HEK293 (cell line): ENCODE results near the gene R3HDML.
A peak's percentile ranks its signal among the peaks of the same experiment; 100 is the strongest.

Experiments used
- CTCF ChIA-PET: fragments of 350-600 bp; formaldehyde crosslinking; extraction: SDS; loops from one replicate; lab custom pipeline; 2021; ENCODE audit warnings: antibody characterized with exemption; lab: Yijun Ruan, JAX
- POLR2A ChIA-PET: fragments of 300-600 bp; formaldehyde crosslinking; extraction: SDS; loops from one replicate; lab custom pipeline; 2020; ENCODE audit warnings: antibody characterized with exemption, inconsistent platforms; lab: Yijun Ruan, JAX
- H3K27ac ChIP-seq: fragments of 200-500 bp; sonication (Bioruptor generic); 2 replicates; pipeline ENCODE4 v1.5.1; 2014; ENCODE audit warnings: low read depth, low read length, control low read depth, inconsistent platforms; ENCODE audit errors: extremely low read depth
- H3K36me3 ChIP-seq, 2 experiments: fragments of 200-500 bp in 1 of 2; sonication (Bioruptor generic) in 1 of 2; 1 replicate in 1 of 2; 2 replicates in 1 of 2; pipeline ENCODE4 v1.5.1; 2014 to 2017; ENCODE audit warnings: inconsistent platforms in 2 of 2, low read length in 2 of 2; ENCODE audit not compliant: control insufficient read depth in 2 of 2, insufficient read depth in 1 of 2
- H3K4me1 ChIP-seq: fragments of 200-500 bp; sonication (Bioruptor generic); 2 replicates; pipeline ENCODE4 v1.5.1; 2014; ENCODE audit warnings: mild to moderate bottlenecking, low read length, inconsistent platforms; ENCODE audit not compliant: control insufficient read depth, insufficient read depth
- H3K4me3 ChIP-seq: 2 replicates; pipeline ENCODE4 v1.5.1; 2011; ENCODE audit warnings: low read depth, mild to moderate bottlenecking, control low read depth, low read length, moderate library complexity
- H3K9me3 ChIP-seq: fragments of 200-500 bp; sonication (Bioruptor generic); 2 replicates; pipeline ENCODE4 v1.5.1; 2014; ENCODE audit warnings: low read depth, low read length, inconsistent platforms; ENCODE audit not compliant: control insufficient read depth, insufficient read depth
- ELK4 ChIP-seq: IDR thresholded peaks from 2 replicates; pipeline ENCODE4 v1.6.1; 2011; ENCODE audit warnings: mild to moderate bottlenecking, low read depth, low read length, borderline replicate concordance
- GLI2 ChIP-seq: fragments of 450-650 bp; formaldehyde crosslinking; IDR thresholded peaks from 2 replicates; pipeline ENCODE4; 2017; ENCODE audit warnings: missing biosample characterization, missing genetic modification characterization, low read depth, borderline replicate concordance
- HOXD13 ChIP-seq: sonication (generic); formaldehyde crosslinking; IDR thresholded peaks from 2 replicates; pipeline ENCODE4 v1.8.0; 2022; ENCODE audit warnings: missing genetic modification reagents, borderline replicate concordance
- OSR2 ChIP-seq: fragments of 450-650 bp; formaldehyde crosslinking; IDR thresholded peaks from 2 replicates; pipeline ENCODE4 v1.5.1; 2016; ENCODE audit warnings: missing biosample characterization, missing genetic modification characterization
- SCRT2 ChIP-seq: fragments of 450-650 bp; formaldehyde crosslinking; IDR thresholded peaks from 2 replicates; pipeline ENCODE4 v1.5.1; 2016; ENCODE audit warnings: missing biosample characterization, missing genetic modification characterization
- ZBTB1 ChIP-seq: fragments of 450-650 bp; formaldehyde crosslinking; IDR thresholded peaks from 2 replicates; pipeline ENCODE4 v1.5.1; 2016; ENCODE audit warnings: missing biosample characterization, missing genetic modification characterization
- ZBTB6 ChIP-seq: fragments of 450-650 bp; formaldehyde crosslinking; IDR thresholded peaks from 2 replicates; pipeline ENCODE4 v1.5.1; 2017; ENCODE audit warnings: missing biosample characterization, missing genetic modification characterization
- ZNF155 ChIP-seq: fragments of 450-650 bp; formaldehyde crosslinking; IDR thresholded peaks from 2 replicates; pipeline ENCODE4 v1.5.1; 2016; ENCODE audit warnings: missing biosample characterization, missing genetic modification characterization
- ZNF18 ChIP-seq: fragments of 450-650 bp; formaldehyde crosslinking; IDR thresholded peaks from 2 replicates; pipeline ENCODE4 v1.5.1; 2016; ENCODE audit warnings: missing biosample characterization, missing genetic modification characterization
- ZNF24 ChIP-seq: fragments of 450-650 bp; formaldehyde crosslinking; IDR thresholded peaks from 2 replicates; pipeline ENCODE4 v1.5.1; 2016; ENCODE audit warnings: missing biosample characterization, missing genetic modification characterization
- ZNF354C ChIP-seq: fragments of 450-650 bp; formaldehyde crosslinking; IDR thresholded peaks from 2 replicates; pipeline ENCODE4 v1.5.1; 2016; ENCODE audit warnings: missing biosample characterization, missing genetic modification characterization, low read depth, borderline replicate concordance
- ZNF654 ChIP-seq: fragments of 450-650 bp; formaldehyde crosslinking; IDR thresholded peaks from 2 replicates; pipeline ENCODE4 v1.5.1; 2016; ENCODE audit warnings: low read depth, missing biosample characterization, missing genetic modification characterization
- ZNF704 ChIP-seq: fragments of 450-650 bp; formaldehyde crosslinking; IDR thresholded peaks from 2 replicates; pipeline ENCODE4 v1.5.1; 2016; ENCODE audit warnings: missing biosample characterization, missing genetic modification characterization
- ZNF830 ChIP-seq: fragments of 450-650 bp; IDR thresholded peaks from 2 replicates; pipeline ENCODE4 v1.5.0; 2018; ENCODE audit warnings: missing biosample characterization, missing genetic modification characterization, low read depth, mild to moderate bottlenecking, moderate library complexity
- TF ChIP-seq, protein P1 (sequence below): fragments of 450-650 bp; formaldehyde crosslinking; IDR thresholded peaks from 2 replicates; pipeline ENCODE4 v1.5.1; 2016; ENCODE audit warnings: missing biosample characterization, missing genetic modification characterization, low read depth
- TF ChIP-seq, protein P2 (sequence below): fragments of 450-650 bp; formaldehyde crosslinking; IDR thresholded peaks from 2 replicates; pipeline ENCODE4 v1.5.1; 2016; ENCODE audit warnings: missing biosample characterization, missing genetic modification characterization

R3HDML gene

GRCh38 chr20:44302026-44302669 is 34.7 kb upstream of the R3HDML start:
- ChIA-PET POLR2A (no interaction called here), CTCF (interaction anchor here (0.6 kb wide), 1 partner anchor 43 kb away, joined by 3 read pairs; no protein-coding TSS in a partner anchor)
- no peak for TF ChIP-seq ZNF354C (tag by site-specific recombination)
- no peak for TF ChIP-seq ZBTB6
- TF ChIP-seq ZNF654 (tag by site-specific recombination), result no peak
- peak; percentile 77 for TF ChIP-seq OSR2 (tag by site-specific recombination)
- TF ChIP-seq ZNF155 (tag by site-specific recombination), result no peak
- TF ChIP-seq ZNF18 (tag by site-specific recombination), result no peak
- peak; percentile 73 for TF ChIP-seq SCRT2 (tag by site-specific recombination)
- TF ChIP-seq, protein P1, sequence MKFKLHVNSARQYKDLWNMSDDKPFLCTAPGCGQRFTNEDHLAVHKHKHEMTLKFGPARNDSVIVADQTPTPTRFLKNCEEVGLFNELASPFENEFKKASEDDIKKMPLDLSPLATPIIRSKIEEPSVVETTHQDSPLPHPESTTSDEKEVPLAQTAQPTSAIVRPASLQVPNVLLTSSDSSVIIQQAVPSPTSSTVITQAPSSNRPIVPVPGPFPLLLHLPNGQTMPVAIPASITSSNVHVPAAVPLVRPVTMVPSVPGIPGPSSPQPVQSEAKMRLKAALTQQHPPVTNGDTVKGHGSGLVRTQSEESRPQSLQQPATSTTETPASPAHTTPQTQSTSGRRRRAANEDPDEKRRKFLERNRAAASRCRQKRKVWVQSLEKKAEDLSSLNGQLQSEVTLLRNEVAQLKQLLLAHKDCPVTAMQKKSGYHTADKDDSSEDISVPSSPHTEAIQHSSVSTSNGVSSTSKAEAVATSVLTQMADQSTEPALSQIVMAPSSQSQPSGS, result peak; percentile 72
- Histone ChIP-seq H3K27ac (no peak overlapping the region), H3K4me3 (no peak overlapping the region), H3K4me1 (no peaks in the 10 kb centered on the region), H3K9me3 (no peaks in the 10 kb centered on the region), H3K36me3 (peaks cover 0 to 5% of the 10 kb centered on the region in 2 experiments; a peak in 1 of 3 replicates)

- TF ChIP-seq ZNF704, result no peak
- TF ChIP-seq ELK4, result no peak
- TF ChIP-seq GLI2 (tag by site-specific recombination), result no peak
- TF ChIP-seq, protein P2, sequence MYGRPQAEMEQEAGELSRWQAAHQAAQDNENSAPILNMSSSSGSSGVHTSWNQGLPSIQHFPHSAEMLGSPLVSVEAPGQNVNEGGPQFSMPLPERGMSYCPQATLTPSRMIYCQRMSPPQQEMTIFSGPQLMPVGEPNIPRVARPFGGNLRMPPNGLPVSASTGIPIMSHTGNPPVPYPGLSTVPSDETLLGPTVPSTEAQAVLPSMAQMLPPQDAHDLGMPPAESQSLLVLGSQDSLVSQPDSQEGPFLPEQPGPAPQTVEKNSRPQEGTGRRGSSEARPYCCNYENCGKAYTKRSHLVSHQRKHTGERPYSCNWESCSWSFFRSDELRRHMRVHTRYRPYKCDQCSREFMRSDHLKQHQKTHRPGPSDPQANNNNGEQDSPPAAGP (tag by site-specific recombination), result no peak
- no peak for TF ChIP-seq ZNF24 (tag by site-specific recombination)
- TF ChIP-seq ZBTB1, result no peak
- no peak for TF ChIP-seq HOXD13 (CRISPR knock-in tag)
- no peak for TF ChIP-seq ZNF830 (tag by site-specific recombination)
- H3K27ac ChIP-seq, result no peak overlapping the region
- no peaks in the 10 kb centered on the region for H3K9me3 ChIP-seq
- H3K4me3 ChIP-seq, result no peak overlapping the region
- POLR2A ChIA-PET, result no interaction called here
- CTCF ChIA-PET, result no interaction called here
- H3K4me1 ChIP-seq, result no peaks in the 10 kb centered on the region
- peaks cover 0 to 5% of the 10 kb centered on the region in 2 experiments; a peak in 1 of 3 replicates for H3K36me3 ChIP-seq
Measured at GRCh38 chr20:44302736-44303135, 34.1 kb upstream of the R3HDML start.
